GM21515 (cell line): ENCODE measurements around the gene ABCA4.

Experiments
- ATAC-seq: cut with Tn5 transposase; IDR thresholded peaks from one replicate; pipeline ENCODE4 v1.9.1; 2021; ENCODE audit not compliant: unreplicated experiment

Gene ABCA4

GRCh38 chr1:94031154-94031553 is 89.8 kb downstream of the ABCA4 start:
- no peak for ATAC-seq

GRCh38 chr1:94029130-94029993 is 91.6 kb downstream of the ABCA4 start:
- no peak for ATAC-seq

- ATAC-seq: no peak
These were observed 93.0 kb downstream of the ABCA4 start for GRCh38 chr1:94027721-94028515.

- ATAC-seq: no peak
These were observed 94.1 kb downstream of the ABCA4 start for GRCh38 chr1:94026619-94027380.

GRCh38 chr1:94025383-94026340 is 95.3 kb downstream of the ABCA4 start:
- ATAC-seq: no peak

- ATAC-seq: no peak
These were observed 96.7 kb downstream of the ABCA4 start for GRCh38 chr1:94024104-94024792.

GRCh38 chr1:94022471-94023189 is 98.3 kb downstream of the ABCA4 start:
- ATAC-seq: no peak

GRCh38 chr1:94020764-94021579 is 100.0 kb downstream of the ABCA4 start:
- no peak for ATAC-seq

- ATAC-seq: no peak
These were observed 101.6 kb downstream of the ABCA4 start for GRCh38 chr1:94019327-94019726.

- ATAC-seq: no peak
These were observed 103.7 kb downstream of the ABCA4 start for GRCh38 chr1:94017155-94017829.

GRCh38 chr1:94015489-94015817 is 105.5 kb downstream of the ABCA4 start:
- no peak for ATAC-seq

- no peak for ATAC-seq
These were observed 106.1 kb downstream of the ABCA4 start for GRCh38 chr1:94014635-94015488.

- no peak for ATAC-seq
These were observed 106.9 kb downstream of the ABCA4 start for GRCh38 chr1:94014087-94014486.

- no peak for ATAC-seq
These were observed 107.5 kb downstream of the ABCA4 start for GRCh38 chr1:94013367-94013878.

- ATAC-seq: no peak
These were observed 108.1 kb downstream of the ABCA4 start for GRCh38 chr1:94012708-94013366.
